ENCODE results near the gene FBF1.

DNA sequence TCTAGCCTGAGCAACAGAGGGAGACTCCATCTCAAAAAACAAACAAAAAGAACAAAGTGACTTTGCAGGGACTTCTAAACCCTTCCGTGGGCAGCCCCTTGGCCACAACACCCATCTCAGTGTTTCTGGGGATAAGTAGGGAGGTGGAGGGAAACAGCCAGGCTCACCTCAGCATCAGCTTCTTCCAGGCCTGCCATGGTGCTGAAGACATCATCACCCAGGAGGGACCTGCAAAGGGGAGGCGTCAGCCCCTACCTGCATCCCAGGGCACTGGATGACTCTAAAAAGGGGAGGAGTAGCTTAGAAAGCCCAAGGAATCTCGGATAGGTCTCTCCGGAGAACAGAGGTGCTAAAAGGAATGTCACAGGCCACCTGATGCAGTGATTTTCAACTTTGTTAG, 9.8 kb downstream of the FBF1 start:
- TF ChIP-seq, protein P1, sequence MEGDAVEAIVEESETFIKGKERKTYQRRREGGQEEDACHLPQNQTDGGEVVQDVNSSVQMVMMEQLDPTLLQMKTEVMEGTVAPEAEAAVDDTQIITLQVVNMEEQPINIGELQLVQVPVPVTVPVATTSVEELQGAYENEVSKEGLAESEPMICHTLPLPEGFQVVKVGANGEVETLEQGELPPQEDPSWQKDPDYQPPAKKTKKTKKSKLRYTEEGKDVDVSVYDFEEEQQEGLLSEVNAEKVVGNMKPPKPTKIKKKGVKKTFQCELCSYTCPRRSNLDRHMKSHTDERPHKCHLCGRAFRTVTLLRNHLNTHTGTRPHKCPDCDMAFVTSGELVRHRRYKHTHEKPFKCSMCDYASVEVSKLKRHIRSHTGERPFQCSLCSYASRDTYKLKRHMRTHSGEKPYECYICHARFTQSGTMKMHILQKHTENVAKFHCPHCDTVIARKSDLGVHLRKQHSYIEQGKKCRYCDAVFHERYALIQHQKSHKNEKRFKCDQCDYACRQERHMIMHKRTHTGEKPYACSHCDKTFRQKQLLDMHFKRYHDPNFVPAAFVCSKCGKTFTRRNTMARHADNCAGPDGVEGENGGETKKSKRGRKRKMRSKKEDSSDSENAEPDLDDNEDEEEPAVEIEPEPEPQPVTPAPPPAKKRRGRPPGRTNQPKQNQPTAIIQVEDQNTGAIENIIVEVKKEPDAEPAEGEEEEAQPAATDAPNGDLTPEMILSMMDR (IDR thresholded peaks at IDR 0.05), result no peak
- TF ChIP-seq POLR2A (IDR thresholded peaks at IDR 0.05), result no peak

Measured in right lobe of liver (tissue), 4 donors.